GM23248 (cell line): Measurements from ENCODE around the gene HM13.

Source experiments
- EZH2 ChIP-seq: fragments of 200-600 bp; sonication (generic); IDR thresholded peaks from 2 replicates; pipeline ENCODE4 v1.6.1; 2018; ENCODE audit warnings: antibody characterized with exemption, mild to moderate bottlenecking; ENCODE audit not compliant: insufficient read depth, poor library complexity, severe bottlenecking
- EZH2phosphoT487 ChIP-seq: fragments of 200-600 bp; sonication (generic); IDR thresholded peaks from 2 replicates; pipeline ENCODE4 v1.6.1; 2018; ENCODE audit warnings: antibody characterized with exemption, moderate library complexity, mild to moderate bottlenecking, low read depth; ENCODE audit not compliant: insufficient read depth

DNA sequence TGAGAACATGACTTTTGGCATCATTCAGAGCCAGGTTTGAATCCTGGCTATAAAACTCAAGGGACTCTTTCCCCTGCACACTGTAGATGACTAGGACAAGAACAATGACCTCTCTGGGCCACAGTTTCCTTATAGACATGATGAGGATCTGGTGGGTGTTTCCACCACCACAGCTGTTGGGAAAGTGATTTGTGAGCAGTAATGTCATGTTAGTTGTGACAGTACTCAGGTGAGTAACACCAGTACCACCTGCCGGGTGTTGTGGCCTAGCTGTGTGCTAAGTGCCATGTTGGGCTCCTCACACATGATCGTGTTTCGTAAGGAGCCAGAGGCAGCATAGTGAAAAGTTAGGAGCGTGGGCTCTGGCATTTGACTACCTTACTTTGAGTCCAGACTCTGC is 24.1 kb downstream of the HM13 start:
- TF ChIP-seq EZH2, result no peak
- no peak for TF ChIP-seq EZH2phosphoT487
